Right kidney (tissue), 1 donor: Measurements from ENCODE around the gene SOX6.

Experiments used
- DNase-seq: peaks from one replicate; pipeline ENCODE4 v3.0.0-alpha.2; 2016

The SOX6 gene

GRCh38 chr11:16276251-16276650 is 80.1 kb downstream of the SOX6 start:
- no peak for DNase-seq

- DNase-seq = no peak
Observed at GRCh38 chr11:16271258-16271657, 85.1 kb downstream of the SOX6 start.

GRCh38 chr11:16266021-16266420 is 90.3 kb downstream of the SOX6 start:
- DNase-seq = no peak

- DNase-seq = no peak
Observed at GRCh38 chr11:16265022-16265421, 91.3 kb downstream of the SOX6 start.

- no peak for DNase-seq
Observed at GRCh38 chr11:16262645-16262955, 93.7 kb downstream of the SOX6 start.

GRCh38 chr11:16261836-16262644 is 94.3 kb downstream of the SOX6 start:
- DNase-seq = no peak

- DNase-seq = no peak
Observed at GRCh38 chr11:16252373-16252772, 104.0 kb downstream of the SOX6 start.

GRCh38 chr11:16248248-16248647 is 108.1 kb downstream of the SOX6 start:
- no peak for DNase-seq

GRCh38 chr11:16242806-16243205 is 113.5 kb downstream of the SOX6 start:
- no peak for DNase-seq

GRCh38 chr11:16240687-16241086 is 115.7 kb downstream of the SOX6 start:
- DNase-seq = no peak

GRCh38 chr11:16239141-16240105 is 116.9 kb downstream of the SOX6 start:
- no peak for DNase-seq

- DNase-seq = no peak
Observed at GRCh38 chr11:16226245-16226644, 130.1 kb downstream of the SOX6 start.

GRCh38 chr11:16225623-16226022 is 130.7 kb downstream of the SOX6 start:
- DNase-seq = no peak

GRCh38 chr11:16223558-16223957 is 132.8 kb downstream of the SOX6 start:
- no peak for DNase-seq

GRCh38 chr11:16217631-16218030 is 138.7 kb downstream of the SOX6 start:
- DNase-seq = no peak

GRCh38 chr11:16216831-16217230 is 139.5 kb downstream of the SOX6 start:
- DNase-seq = no peak

- no peak for DNase-seq
Observed at GRCh38 chr11:16215352-16215751, 141.0 kb downstream of the SOX6 start.

GRCh38 chr11:16211407-16211806 is 144.9 kb downstream of the SOX6 start:
- no peak for DNase-seq

- no peak for DNase-seq
Observed at GRCh38 chr11:16204261-16204660, 152.1 kb downstream of the SOX6 start.

- no peak for DNase-seq
Observed at GRCh38 chr11:16195651-16196050, 160.7 kb downstream of the SOX6 start.

- DNase-seq = no peak
Observed at GRCh38 chr11:16194566-16194965, 161.8 kb downstream of the SOX6 start.

- no peak for DNase-seq
Observed at GRCh38 chr11:16193897-16194381, 162.4 kb downstream of the SOX6 start.

GRCh38 chr11:16191868-16192240 is 164.5 kb downstream of the SOX6 start:
- DNase-seq = no peak
